ENCODE results near the gene ENPP6. TPM values are rescaled to one million over a fixed set of nuclear protein-coding genes. Genes with fewer than 3 reads are reported as not detected.

ENPP6 gene
- total RNA-seq, 1 donor from 2014 or later = 2.5 TPM

DNA sequence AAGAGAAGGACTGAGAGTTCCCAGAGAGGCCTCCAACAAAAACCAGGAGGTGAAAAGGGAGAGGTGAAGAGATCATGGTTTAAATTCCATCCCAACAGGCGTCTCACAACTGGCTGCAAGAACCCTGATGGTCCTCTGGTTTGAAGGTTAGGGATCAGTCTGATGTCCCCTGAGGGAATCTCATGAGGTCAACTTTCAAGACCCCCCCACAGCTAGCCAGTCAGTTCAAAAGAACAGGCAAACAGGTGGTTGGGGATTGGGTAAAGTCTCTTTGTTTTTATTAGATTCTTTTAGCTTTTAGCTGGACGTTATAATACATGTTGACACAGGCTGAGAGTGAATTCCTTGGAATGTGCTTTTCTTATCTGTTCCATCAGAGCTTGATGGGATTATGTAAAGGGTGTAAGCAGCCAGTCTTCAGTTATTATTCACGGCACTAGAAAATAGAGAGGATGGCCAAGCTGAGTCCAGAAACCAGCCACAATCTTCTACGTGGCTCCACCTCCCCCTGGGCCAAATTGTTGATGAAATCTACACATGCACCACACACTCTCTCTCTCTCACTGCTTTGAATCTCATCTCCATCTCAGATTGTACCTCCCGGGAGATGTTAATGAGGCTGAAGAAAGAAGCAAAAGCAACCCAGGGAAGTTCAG, 20.8 kb downstream of the ENPP6 start:
- no peaks in the 10 kb centered on the region for H3K9me3 Mint-ChIP-seq
- H3K27ac Mint-ChIP-seq = no peak overlapping the region
- peaks cover 5% of the 10 kb centered on the region for H3K27me3 Mint-ChIP-seq (ENCODE audit: insufficient read depth)
- intact Hi-C loops (cut with micrococcal nuclease) = no loop called here
- H3K36me3 Mint-ChIP-seq (ENCODE audit: low read depth) = peaks cover 2% of the 10 kb centered on the region
- no peak for DNase-seq (ENCODE audit: low spot score)
- no peaks in the 10 kb centered on the region for H3K4me1 Mint-ChIP-seq (ENCODE audit: low read depth)
- H3K4me3 Mint-ChIP-seq = no peak overlapping the region

DNA sequence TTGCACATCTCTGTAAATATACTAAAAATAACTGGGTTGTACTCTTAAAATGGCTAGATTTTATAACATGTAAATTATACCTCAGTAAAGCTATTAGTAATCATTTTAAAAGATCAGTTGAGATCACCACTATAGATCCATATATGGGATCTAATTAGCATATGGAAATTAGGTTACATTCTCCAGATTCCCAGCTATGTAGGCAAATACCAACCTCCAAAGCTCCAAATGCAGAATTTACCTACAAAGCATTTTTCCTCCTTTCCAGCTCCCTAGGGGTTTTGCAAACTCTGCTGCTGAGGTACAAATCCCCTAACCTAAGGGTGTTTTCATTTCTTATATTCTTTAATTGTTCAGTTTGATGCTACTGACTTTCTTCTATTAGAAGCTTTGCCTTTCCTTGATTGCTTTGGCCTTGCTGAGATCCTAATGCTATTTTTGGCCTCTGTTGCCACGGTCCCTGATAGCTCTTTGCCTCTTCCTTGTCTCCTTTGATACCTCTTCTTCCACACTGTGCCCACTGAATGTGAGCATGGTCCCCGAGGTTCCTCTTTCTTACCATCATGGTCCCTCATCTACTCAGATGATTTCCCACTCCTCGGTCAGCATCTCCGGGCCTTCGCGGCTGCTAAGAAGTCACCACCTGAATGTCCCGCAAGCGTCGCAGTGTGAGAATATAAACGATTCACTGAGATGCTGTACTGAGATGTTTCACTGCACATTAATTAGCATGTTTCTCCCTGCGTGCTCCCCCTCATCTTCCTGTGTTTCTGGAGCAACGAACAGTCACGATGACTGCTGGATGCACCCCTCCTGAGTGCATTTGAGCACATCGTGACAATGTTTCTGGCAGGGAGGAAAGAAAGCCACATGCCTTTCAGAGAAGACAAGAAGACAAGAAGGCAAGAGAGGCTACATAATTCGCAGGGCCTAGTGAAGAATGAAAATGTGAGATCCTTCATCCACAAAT, 23.8 kb downstream of the ENPP6 start:
- Mint-ChIP-seq H3K27me3 (ENCODE audit: insufficient read depth) (peaks cover 8% of the 10 kb centered on the region), H3K4me3 (no peak overlapping the region), H3K9me3 (no peaks in the 10 kb centered on the region), H3K4me1 (ENCODE audit: low read depth) (no peaks in the 10 kb centered on the region), H3K27ac (no peak overlapping the region), H3K36me3 (ENCODE audit: low read depth) (peaks cover 2% of the 10 kb centered on the region)
- no peak for DNase-seq (ENCODE audit: low spot score)
- intact Hi-C loops (cut with micrococcal nuclease) = no loop called here

DNA sequence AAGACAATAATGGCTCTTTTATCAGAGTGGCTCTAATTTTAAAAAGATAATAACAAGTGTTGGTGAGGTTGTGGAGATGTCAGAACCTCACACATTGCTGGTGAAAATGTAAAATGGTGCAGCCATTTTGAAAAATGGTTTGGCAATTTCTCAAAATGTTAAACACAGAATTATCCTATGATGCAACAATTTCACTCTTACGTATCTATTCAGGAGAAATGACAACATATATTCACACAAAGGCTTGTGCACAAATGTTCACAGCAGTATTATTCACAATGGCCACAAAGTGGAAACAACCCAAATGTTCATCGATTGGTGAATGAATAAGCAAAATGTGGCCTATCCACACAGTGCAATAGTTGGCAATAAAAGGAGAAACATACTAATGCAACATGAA, 24.7 kb downstream of the ENPP6 start:
- Mint-ChIP-seq H3K4me1 (ENCODE audit: low read depth) (no peaks in the 10 kb centered on the region), H3K27me3 (ENCODE audit: insufficient read depth) (peaks cover 8% of the 10 kb centered on the region), H3K27ac (no peak overlapping the region), H3K4me3 (no peak overlapping the region), H3K36me3 (ENCODE audit: low read depth) (peaks cover 2% of the 10 kb centered on the region), H3K9me3 (no peaks in the 10 kb centered on the region)
- DNase-seq (ENCODE audit: low spot score) = no peak
- intact Hi-C loops (cut with micrococcal nuclease) = no loop called here

- H3K27ac Mint-ChIP-seq = no peak overlapping the region
- intact Hi-C loops (cut with micrococcal nuclease) = no loop called here
- H3K36me3 Mint-ChIP-seq (ENCODE audit: low read depth) = peaks cover 2% of the 10 kb centered on the region
- no peaks in the 10 kb centered on the region for H3K4me1 Mint-ChIP-seq (ENCODE audit: low read depth)
- no peak for DNase-seq (ENCODE audit: low spot score)
- H3K4me3 Mint-ChIP-seq = no peak overlapping the region
- H3K27me3 Mint-ChIP-seq (ENCODE audit: insufficient read depth) = peaks cover 13% of the 10 kb centered on the region
- H3K9me3 Mint-ChIP-seq = no peaks in the 10 kb centered on the region
Observed at GRCh38 chr4:184191267-184191666, 26.4 kb downstream of the ENPP6 start.

GRCh38 chr4:184190711-184191110, 27.0 kb downstream of the ENPP6 start:
- DNase-seq (ENCODE audit: low spot score) = no peak
- peaks cover 13% of the 10 kb centered on the region for H3K27me3 Mint-ChIP-seq (ENCODE audit: insufficient read depth)
- H3K36me3 Mint-ChIP-seq (ENCODE audit: low read depth) = peaks cover 2% of the 10 kb centered on the region
- no peaks in the 10 kb centered on the region for H3K4me1 Mint-ChIP-seq (ENCODE audit: low read depth)
- H3K4me3 Mint-ChIP-seq = no peak overlapping the region
- intact Hi-C loops (cut with micrococcal nuclease) = no loop called here
- no peaks in the 10 kb centered on the region for H3K9me3 Mint-ChIP-seq
- H3K27ac Mint-ChIP-seq = no peak overlapping the region

DNA sequence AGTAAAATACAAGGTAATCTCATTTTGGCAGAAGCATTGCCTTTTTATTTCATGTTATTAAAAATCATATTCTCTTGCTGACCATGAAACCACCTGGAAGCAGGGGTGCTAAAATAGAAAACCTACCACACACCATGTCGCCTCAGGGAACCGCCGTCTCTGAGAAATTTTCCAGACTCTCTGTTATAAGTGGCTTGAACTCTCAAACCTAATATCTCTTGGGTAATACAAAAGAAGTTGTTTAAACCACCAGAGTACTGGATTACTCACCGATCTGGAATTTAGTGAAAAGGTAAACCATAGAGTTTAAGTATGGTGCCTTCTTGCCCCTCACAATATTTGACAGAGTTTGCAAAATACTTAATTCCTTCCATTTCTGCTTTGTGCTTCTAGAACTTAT, 27.7 kb downstream of the ENPP6 start:
- Mint-ChIP-seq H3K27ac (no peak overlapping the region), H3K4me3 (no peak overlapping the region), H3K36me3 (ENCODE audit: low read depth) (peaks cover 2% of the 10 kb centered on the region), H3K4me1 (ENCODE audit: low read depth) (no peaks in the 10 kb centered on the region), H3K27me3 (ENCODE audit: insufficient read depth) (peaks cover 11% of the 10 kb centered on the region), H3K9me3 (no peaks in the 10 kb centered on the region)
- no peak for DNase-seq (ENCODE audit: low spot score)
- intact Hi-C loops (cut with micrococcal nuclease) = no loop called here

DNA sequence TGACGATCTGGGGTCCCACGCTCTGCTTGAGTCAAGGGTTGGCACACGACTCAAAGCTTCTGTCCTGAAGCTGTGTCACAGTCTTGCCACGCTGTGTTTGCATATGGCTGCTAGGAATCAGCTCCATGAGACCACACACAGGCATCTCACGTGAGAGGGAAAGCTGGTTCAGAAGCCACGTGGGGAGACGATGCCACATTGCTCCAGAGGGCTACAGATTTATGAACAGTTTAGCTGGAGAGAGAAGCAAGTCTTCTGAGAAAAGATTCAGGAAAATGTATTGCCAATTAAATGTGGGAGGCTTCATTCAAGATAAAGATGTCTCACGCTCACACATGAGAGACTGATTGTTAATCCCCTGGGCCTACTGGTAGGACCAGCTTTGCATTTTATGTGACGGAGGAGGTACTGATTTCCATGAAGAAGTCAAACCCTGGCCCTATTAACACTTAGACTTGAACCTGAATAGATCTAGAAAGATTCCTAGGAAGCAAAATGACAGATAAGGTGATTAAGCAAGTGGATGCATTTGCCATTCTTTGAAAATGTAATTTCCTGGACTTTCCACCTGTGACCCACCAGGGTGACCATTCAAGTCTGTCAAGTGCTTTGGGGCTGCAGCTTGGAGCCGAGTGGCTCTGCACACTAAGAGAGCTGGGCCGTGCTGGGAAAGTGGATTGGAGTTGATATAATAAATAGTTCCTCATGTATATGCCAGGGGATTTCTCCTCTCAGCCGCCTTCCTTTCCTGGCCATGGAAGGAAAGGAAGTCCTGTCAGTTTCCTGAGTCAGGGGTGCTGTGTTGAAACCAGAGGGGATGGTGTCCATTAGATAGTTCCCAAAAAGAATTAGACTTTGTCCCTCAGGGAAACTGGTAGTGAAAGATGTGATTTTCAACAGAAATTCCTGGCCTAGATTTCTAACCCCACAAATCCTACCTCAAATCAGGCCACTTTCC, 29.0 kb downstream of the ENPP6 start:
- no peak overlapping the region for H3K4me3 Mint-ChIP-seq
- no peaks in the 10 kb centered on the region for H3K9me3 Mint-ChIP-seq
- H3K27ac Mint-ChIP-seq = no peak overlapping the region
- no peaks in the 10 kb centered on the region for H3K36me3 Mint-ChIP-seq (ENCODE audit: low read depth)
- no peak for DNase-seq (ENCODE audit: low spot score)
- intact Hi-C loops (cut with micrococcal nuclease) = no loop called here
- H3K4me1 Mint-ChIP-seq (ENCODE audit: low read depth) = no peaks in the 10 kb centered on the region
- H3K27me3 Mint-ChIP-seq (ENCODE audit: insufficient read depth) = peaks cover 11% of the 10 kb centered on the region

DNA sequence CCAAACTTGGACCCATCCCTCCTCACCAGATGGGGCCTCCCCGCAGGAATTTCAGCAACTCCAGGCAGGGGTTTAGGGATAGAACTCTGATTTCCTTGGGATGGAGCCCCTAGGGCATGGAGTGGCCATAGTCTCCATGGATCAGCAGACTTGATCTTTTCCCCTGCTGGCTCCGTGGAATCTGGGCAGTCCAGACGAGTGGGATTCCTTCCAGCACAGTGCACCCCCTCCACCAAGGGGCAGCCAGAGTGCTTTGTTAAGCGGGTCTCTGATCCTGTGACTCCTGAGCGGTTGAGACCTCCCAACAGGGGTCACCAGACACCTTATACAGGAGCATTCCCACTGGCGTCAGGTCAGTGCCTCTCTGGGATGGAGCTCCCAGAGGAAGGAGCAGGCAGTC, 40.4 kb downstream of the ENPP6 start:
- Mint-ChIP-seq H3K4me1 (ENCODE audit: low read depth) (peaks cover 5% of the 10 kb centered on the region), H3K9me3 (peaks cover 26% of the 10 kb centered on the region), H3K36me3 (ENCODE audit: low read depth) (peaks cover 9% of the 10 kb centered on the region), H3K27ac (no peak overlapping the region), H3K27me3 (ENCODE audit: insufficient read depth) (peaks cover 18% of the 10 kb centered on the region), H3K4me3 (no peak overlapping the region)
- no peak for DNase-seq (ENCODE audit: low spot score)
- intact Hi-C loops (cut with micrococcal nuclease) = no loop called here

GRCh38 chr4:184174571-184175488, 42.8 kb downstream of the ENPP6 start:
- Mint-ChIP-seq H3K9me3 (peaks cover 18% of the 10 kb centered on the region), H3K4me1 (ENCODE audit: low read depth) (peaks cover 21% of the 10 kb centered on the region), H3K36me3 (ENCODE audit: low read depth) (peaks cover 11% of the 10 kb centered on the region), H3K4me3 (no peak overlapping the region), H3K27ac (no peak overlapping the region), H3K27me3 (ENCODE audit: insufficient read depth) (peaks cover 3% of the 10 kb centered on the region)
- no peak for DNase-seq (ENCODE audit: low spot score)
- intact Hi-C loops (cut with micrococcal nuclease) = no loop called here

DNA sequence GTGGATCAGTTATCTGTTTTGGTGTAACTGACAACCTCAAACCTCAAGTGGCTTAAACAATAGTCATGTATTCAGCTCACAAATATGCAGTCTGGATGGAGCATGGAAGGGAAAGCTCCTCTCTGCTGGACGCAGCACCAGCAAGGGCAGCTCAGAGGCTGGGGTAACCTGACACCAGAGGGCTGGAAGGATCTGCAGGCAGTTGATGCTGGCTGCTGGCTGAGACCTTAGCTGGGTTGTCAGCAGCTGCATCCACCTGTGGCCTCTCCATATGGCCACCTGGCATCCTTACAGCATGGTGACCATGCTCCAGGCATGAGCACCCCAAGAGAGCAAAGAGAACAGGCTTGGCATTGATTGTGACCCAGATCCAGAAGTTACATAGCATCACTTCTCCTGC, 46.7 kb downstream of the ENPP6 start:
- H3K4me3 Mint-ChIP-seq = no peak overlapping the region
- H3K4me1 Mint-ChIP-seq (ENCODE audit: low read depth) = peaks cover 21% of the 10 kb centered on the region
- peaks cover 15% of the 10 kb centered on the region for H3K27me3 Mint-ChIP-seq (ENCODE audit: insufficient read depth)
- H3K9me3 Mint-ChIP-seq = no peaks in the 10 kb centered on the region
- intact Hi-C loops (cut with micrococcal nuclease) = no loop called here
- DNase-seq (ENCODE audit: low spot score) = no peak
- H3K36me3 Mint-ChIP-seq (ENCODE audit: low read depth) = peaks cover 3% of the 10 kb centered on the region
- H3K27ac Mint-ChIP-seq = peak overlapping the region; percentile 27

GRCh38 chr4:184169225-184169867, 48.3 kb downstream of the ENPP6 start:
- no peak for DNase-seq (ENCODE audit: low spot score)
- Mint-ChIP-seq H3K27ac (no peak overlapping the region), H3K9me3 (no peaks in the 10 kb centered on the region), H3K27me3 (ENCODE audit: insufficient read depth) (peaks cover 22% of the 10 kb centered on the region), H3K4me3 (no peak overlapping the region), H3K36me3 (ENCODE audit: low read depth) (peaks cover 3% of the 10 kb centered on the region), H3K4me1 (ENCODE audit: low read depth) (peaks cover 26% of the 10 kb centered on the region)
- intact Hi-C loops (cut with micrococcal nuclease) = loop anchor here (5.0 to 10.0 kb wide), 3 partner anchors 68 to 545 kb away; no protein-coding TSS in a partner anchor
